A673 (cell line): ENCODE data around the gene GLI2.

ENCODE experiments used
- EZH2 ChIP-seq: fragments of 200-600 bp; sonication (generic); IDR thresholded peaks from 2 replicates; pipeline ENCODE4 v1.6.1; 2017; ENCODE audit warnings: borderline replicate concordance, low read depth, mild to moderate bottlenecking, mixed read lengths, antibody characterized with exemption, low read length; ENCODE audit not compliant: poor library complexity, severe bottlenecking
- TF ChIP-seq, protein P1 (sequence below): fragments of 300-800, 200-600 bp; sonication (generic); conservative IDR thresholded peaks from 2 replicates; pipeline ENCODE4 v1.5.1; 2017; ENCODE audit warnings: low read depth, mild to moderate bottlenecking, antibody characterized with exemption, low read length, moderate library complexity, mixed read lengths

DNA sequence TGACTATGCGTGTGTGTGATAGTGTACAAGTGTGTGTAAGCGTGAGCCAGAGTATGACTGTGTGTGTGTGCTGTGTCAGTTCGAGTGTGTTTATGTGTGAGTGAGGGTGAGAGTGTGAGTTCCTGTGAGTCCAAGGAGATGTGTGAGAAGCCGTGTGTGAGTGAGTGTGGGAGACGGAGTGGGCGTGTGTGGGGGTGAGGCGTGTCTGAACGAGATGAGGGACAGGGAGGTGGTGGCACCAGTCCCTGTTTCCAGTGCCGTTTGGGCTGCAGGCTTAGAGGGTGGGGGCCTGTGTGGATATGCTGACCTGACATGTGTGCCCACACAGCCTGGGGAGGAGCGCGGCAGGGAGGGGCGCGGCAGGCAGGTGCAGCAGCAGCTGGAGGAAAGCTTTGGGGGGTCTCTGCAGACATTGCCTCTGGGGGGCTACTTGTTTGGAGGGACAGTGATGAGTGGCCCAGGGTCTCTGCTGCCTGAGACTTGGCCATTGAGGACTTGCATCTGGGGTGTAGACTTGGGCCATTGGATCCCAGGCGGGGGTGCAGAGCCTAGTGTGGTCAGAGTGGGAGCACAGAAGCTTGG, 41.6 kb downstream of the GLI2 start:
- TF ChIP-seq EZH2, result no peak
- TF ChIP-seq, protein P1, sequence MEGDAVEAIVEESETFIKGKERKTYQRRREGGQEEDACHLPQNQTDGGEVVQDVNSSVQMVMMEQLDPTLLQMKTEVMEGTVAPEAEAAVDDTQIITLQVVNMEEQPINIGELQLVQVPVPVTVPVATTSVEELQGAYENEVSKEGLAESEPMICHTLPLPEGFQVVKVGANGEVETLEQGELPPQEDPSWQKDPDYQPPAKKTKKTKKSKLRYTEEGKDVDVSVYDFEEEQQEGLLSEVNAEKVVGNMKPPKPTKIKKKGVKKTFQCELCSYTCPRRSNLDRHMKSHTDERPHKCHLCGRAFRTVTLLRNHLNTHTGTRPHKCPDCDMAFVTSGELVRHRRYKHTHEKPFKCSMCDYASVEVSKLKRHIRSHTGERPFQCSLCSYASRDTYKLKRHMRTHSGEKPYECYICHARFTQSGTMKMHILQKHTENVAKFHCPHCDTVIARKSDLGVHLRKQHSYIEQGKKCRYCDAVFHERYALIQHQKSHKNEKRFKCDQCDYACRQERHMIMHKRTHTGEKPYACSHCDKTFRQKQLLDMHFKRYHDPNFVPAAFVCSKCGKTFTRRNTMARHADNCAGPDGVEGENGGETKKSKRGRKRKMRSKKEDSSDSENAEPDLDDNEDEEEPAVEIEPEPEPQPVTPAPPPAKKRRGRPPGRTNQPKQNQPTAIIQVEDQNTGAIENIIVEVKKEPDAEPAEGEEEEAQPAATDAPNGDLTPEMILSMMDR, result no peak
